HG02678 (cell line): Measurements from ENCODE around the gene DNAL4.

Experiments
- ATAC-seq: cut with Tn5 transposase; IDR thresholded peaks from one replicate; pipeline ENCODE4 v1.9.1; 2021; ENCODE audit warnings: mild to moderate bottlenecking, moderate library complexity; ENCODE audit not compliant: unreplicated experiment

The DNAL4 gene

GRCh38 chr22:38760477-38761201 lies 33.3 kb downstream of the DNAL4 start:
- no peak for ATAC-seq

GRCh38 chr22:38759005-38759404 lies 34.9 kb downstream of the DNAL4 start:
- no peak for ATAC-seq

- ATAC-seq, result no peak
Observed at GRCh38 chr22:38758276-38758945, 35.5 kb downstream of the DNAL4 start.

GRCh38 chr22:38757464-38757757 lies 36.5 kb downstream of the DNAL4 start:
- no peak for ATAC-seq

- ATAC-seq, result no peak
Observed at GRCh38 chr22:38756711-38757463, 37.1 kb downstream of the DNAL4 start.

GRCh38 chr22:38755911-38756532 lies 37.9 kb downstream of the DNAL4 start, which contains the start of gene SUN2:
Gene SUN2 (minus strand): TSS chr22:38755998. CDS start chr22:38752628, 3,370 bp downstream.
- peak; percentile 72 for ATAC-seq

GRCh38 chr22:38755155-38755910 lies 38.6 kb downstream of the DNAL4 start:
- peak; percentile 33 for ATAC-seq

- ATAC-seq, result no peak
Observed at GRCh38 chr22:38754751-38755154, 39.2 kb downstream of the DNAL4 start.

- no peak for ATAC-seq
Observed at GRCh38 chr22:38753948-38754750, 39.8 kb downstream of the DNAL4 start.

- peak; percentile 49 for ATAC-seq
Observed at GRCh38 chr22:38751422-38752346, 42.3 kb downstream of the DNAL4 start.

GRCh38 chr22:38751066-38751421 lies 42.9 kb downstream of the DNAL4 start:
- ATAC-seq, result no peak

GRCh38 chr22:38750638-38751037 lies 43.3 kb downstream of the DNAL4 start:
- no peak for ATAC-seq

- no peak for ATAC-seq
Observed at GRCh38 chr22:38750104-38750503, 43.8 kb downstream of the DNAL4 start.

- no peak for ATAC-seq
Observed at GRCh38 chr22:38748487-38749136, 45.3 kb downstream of the DNAL4 start.

GRCh38 chr22:38745676-38746460 lies 48.1 kb downstream of the DNAL4 start:
- no peak for ATAC-seq

- ATAC-seq, result no peak
Observed at GRCh38 chr22:38744981-38745380, 49.0 kb downstream of the DNAL4 start.

GRCh38 chr22:38742176-38742942 lies 51.6 kb downstream of the DNAL4 start:
- ATAC-seq, result no peak
